Large intestine (tissue), 1 donor: Measurements from ENCODE around the gene LRRC8B. TPM values are rescaled to one million over a fixed set of nuclear protein-coding genes. Genes with fewer than 3 reads are reported as not detected.

Experiments
- polyA plus RNA-seq: library from polyadenylated mRNA; unstranded; fragments of 120-200 nt; gene quantifications from one replicate; pipeline ENCODE4 v1.2.1, GENCODE V29; 2013

LRRC8B gene
- polyA plus RNA-seq, 1 donor: 10.2 TPM

Other genes with a start within 250 kb of the LRRC8B start
- gene GBP6, start 160.8 kb upstream of the LRRC8B start, polyA plus RNA-seq: 0.04 TPM
- gene LRRC8C, start 108.3 kb downstream of the LRRC8B start, polyA plus RNA-seq: 5.0 TPM